Effector memory CD8-positive, alpha-beta T cell (primary cell): ENCODE data around the gene DDX51.

Source experiments
- ATAC-seq: fragments of 150-1000 bp; cut with Tn5 transposase; replicated peaks from 2 replicates; pipeline ENCODE4 v1.10.0; 2021; ENCODE audit warnings: mild to moderate bottlenecking, moderate library complexity
- DNase-seq, 3 experiments: peaks; one replicate each; pipeline ENCODE4 v3.0.0; 2021
- H3K27ac Mint-ChIP-seq, 2 donors: one replicate each; pipeline ENCODE4 v1.8.0; 2022; ENCODE audit warnings: mild to moderate bottlenecking in 2 of 2, mixed read lengths in 2 of 2, moderate library complexity in 2 of 2
- H3K27me3 Mint-ChIP-seq, 2 donors: one replicate each; pipeline ENCODE4 v1.8.0; 2022; ENCODE audit warnings: mixed read lengths in 2 of 2
- H3K36me3 Mint-ChIP-seq: one replicate; pipeline ENCODE4 v1.8.0; 2022; ENCODE audit warnings: mild to moderate bottlenecking, moderate library complexity, mixed read lengths; ENCODE audit not compliant: insufficient read depth
- H3K4me1 Mint-ChIP-seq, 2 donors: one replicate each; pipeline ENCODE4 v1.8.0; 2022; ENCODE audit warnings: low read depth in 2 of 2, mixed read lengths in 2 of 2
- H3K4me3 Mint-ChIP-seq, 2 donors: one replicate each; pipeline ENCODE4 v1.8.0; 2022; ENCODE audit warnings: mild to moderate bottlenecking in 2 of 2, mixed read lengths in 2 of 2, moderate library complexity in 2 of 2
- H3K9me3 Mint-ChIP-seq, 2 donors: one replicate each; pipeline ENCODE4 v1.8.0; 2022; ENCODE audit warnings: mixed read lengths in 2 of 2

Gene DDX51

GRCh38 chr12:132175496-132176384 lies 31.6 kb upstream of the DDX51 start:
- H3K4me3 Mint-ChIP-seq: no peak overlapping the region
- H3K4me1 Mint-ChIP-seq: peaks cover 4 to 13% of the 10 kb centered on the region in 2 donors
- ATAC-seq: no peak

GRCh38 chr12:132174839-132175490 lies 30.8 kb upstream of the DDX51 start:
- Mint-ChIP-seq H3K27me3 (peaks cover 21 to 49% of the 10 kb centered on the region in 2 donors), H3K4me1 (peaks cover 4 to 13% of the 10 kb centered on the region in 2 donors), H3K4me3 (no peak overlapping the region), H3K9me3 (no peaks in the 10 kb centered on the region), H3K36me3 (peaks cover 3% of the 10 kb centered on the region), H3K27ac (no peak overlapping the region)
- ATAC-seq: no peak
- no peak for DNase-seq

More at GRCh38 chr12:132175496-132176384, 31.6 kb upstream of the DDX51 start:
- Mint-ChIP-seq H3K27ac (no peak overlapping the region), H3K36me3 (peaks cover 3% of the 10 kb centered on the region), H3K27me3 (peaks cover 21 to 49% of the 10 kb centered on the region in 2 donors), H3K9me3 (no peaks in the 10 kb centered on the region)
- no peak for DNase-seq

GRCh38 chr12:132174015-132174838 lies 30.1 kb upstream of the DDX51 start:
- Mint-ChIP-seq H3K36me3 (peaks cover under 1% of the 10 kb centered on the region), H3K27ac (no peak overlapping the region), H3K27me3 (peaks cover 21 to 47% of the 10 kb centered on the region in 2 donors), H3K4me3 (no peak overlapping the region), H3K9me3 (no peaks in the 10 kb centered on the region), H3K4me1 (peaks cover 4 to 13% of the 10 kb centered on the region in 2 donors)
- DNase-seq (no peak), ATAC-seq (no peak)

- H3K4me3 Mint-ChIP-seq: peak overlapping the region in 1 of 2 donors; percentile 38
- H3K4me1 Mint-ChIP-seq: peaks cover 0 to 8% of the 10 kb centered on the region in 2 donors
- no peaks in the 10 kb centered on the region for H3K36me3 Mint-ChIP-seq
- ATAC-seq (peak; percentile 41), DNase-seq (no peak)
- peak overlapping the region in 1 of 2 donors; percentile 63 for H3K27ac Mint-ChIP-seq
- H3K27me3 Mint-ChIP-seq: peaks cover 15 to 39% of the 10 kb centered on the region in 2 donors
- H3K9me3 Mint-ChIP-seq: no peaks in the 10 kb centered on the region
Measured at GRCh38 chr12:132173135-132174014, 29.3 kb upstream of the DDX51 start.

GRCh38 chr12:132172619-132173018 lies 28.5 kb upstream of the DDX51 start:
- ATAC-seq (no peak), DNase-seq (no peak)
- Mint-ChIP-seq H3K4me1 (peaks cover 0 to 7% of the 10 kb centered on the region in 2 donors), H3K36me3 (no peaks in the 10 kb centered on the region), H3K9me3 (no peaks in the 10 kb centered on the region), H3K27me3 (peaks cover 15 to 36% of the 10 kb centered on the region in 2 donors), H3K4me3 (no peak overlapping the region), H3K27ac (no peak overlapping the region)

- Mint-ChIP-seq H3K9me3 (peaks cover 0 to 4% of the 10 kb centered on the region in 2 donors), H3K4me3 (no peak overlapping the region), H3K36me3 (no peaks in the 10 kb centered on the region), H3K27me3 (peaks cover 14 to 34% of the 10 kb centered on the region in 2 donors), H3K27ac (no peak overlapping the region), H3K4me1 (peaks cover 0 to 8% of the 10 kb centered on the region in 2 donors)
- no peak for ATAC-seq
- DNase-seq: no peak
Measured at GRCh38 chr12:132171968-132172521, 27.9 kb upstream of the DDX51 start.

- Mint-ChIP-seq H3K4me1 (peaks cover 0 to 8% of the 10 kb centered on the region in 2 donors), H3K4me3 (no peak overlapping the region), H3K27me3 (peaks cover 9 to 28% of the 10 kb centered on the region in 2 donors), H3K27ac (no peak overlapping the region), H3K9me3 (peaks cover 0 to 10% of the 10 kb centered on the region in 2 donors), H3K36me3 (no peaks in the 10 kb centered on the region)
- no peak for ATAC-seq
- no peak for DNase-seq
Measured at GRCh38 chr12:132171293-132171967, 27.3 kb upstream of the DDX51 start.

GRCh38 chr12:132170637-132171292 lies 26.6 kb upstream of the DDX51 start:
- Mint-ChIP-seq H3K9me3 (peaks cover 0 to 13% of the 10 kb centered on the region in 2 donors), H3K27me3 (peaks cover 9 to 24% of the 10 kb centered on the region in 2 donors), H3K27ac (no peak overlapping the region), H3K4me1 (peaks cover 0 to 8% of the 10 kb centered on the region in 2 donors), H3K4me3 (no peak overlapping the region), H3K36me3 (no peaks in the 10 kb centered on the region)
- DNase-seq (no peak), ATAC-seq (no peak)

- H3K27me3 Mint-ChIP-seq: peaks cover 9 to 24% of the 10 kb centered on the region in 2 donors
- H3K36me3 Mint-ChIP-seq: no peaks in the 10 kb centered on the region
- peaks cover 0 to 8% of the 10 kb centered on the region in 2 donors for H3K4me1 Mint-ChIP-seq
- H3K9me3 Mint-ChIP-seq: peaks cover 0 to 13% of the 10 kb centered on the region in 2 donors
- H3K27ac Mint-ChIP-seq: no peak overlapping the region
- DNase-seq: no peak
- no peak overlapping the region for H3K4me3 Mint-ChIP-seq
- no peak for ATAC-seq
Measured at GRCh38 chr12:132170094-132170636, 26.0 kb upstream of the DDX51 start.

- Mint-ChIP-seq H3K36me3 (no peaks in the 10 kb centered on the region), H3K4me1 (peaks cover under 1 to 8% of the 10 kb centered on the region in 2 donors), H3K9me3 (peaks cover 0 to 13% of the 10 kb centered on the region in 2 donors), H3K27me3 (peaks cover 9 to 18% of the 10 kb centered on the region in 2 donors), H3K27ac (no peak overlapping the region), H3K4me3 (no peak overlapping the region)
- DNase-seq (no peak), ATAC-seq (no peak)
Measured at GRCh38 chr12:132169376-132169775, 25.3 kb upstream of the DDX51 start.

- Mint-ChIP-seq H3K36me3 (no peaks in the 10 kb centered on the region), H3K4me1 (peaks cover 5 to 10% of the 10 kb centered on the region in 2 donors), H3K27me3 (peaks cover 8 to 12% of the 10 kb centered on the region in 2 donors), H3K27ac (no peak overlapping the region), H3K4me3 (no peak overlapping the region), H3K9me3 (peaks cover 0 to 13% of the 10 kb centered on the region in 2 donors)
- DNase-seq: no peak
- no peak for ATAC-seq
Measured at GRCh38 chr12:132168311-132169031, 24.4 kb upstream of the DDX51 start.
